Measurements from ENCODE around the gene TLE7. TPM values are rescaled to one million over a fixed set of nuclear protein-coding genes. Genes with fewer than 3 reads are reported as not detected.

TLE7 gene
- polyA plus RNA-seq, 1 of the 3 experiments (the other 2 are of a cell fraction), result not detected

DNA sequence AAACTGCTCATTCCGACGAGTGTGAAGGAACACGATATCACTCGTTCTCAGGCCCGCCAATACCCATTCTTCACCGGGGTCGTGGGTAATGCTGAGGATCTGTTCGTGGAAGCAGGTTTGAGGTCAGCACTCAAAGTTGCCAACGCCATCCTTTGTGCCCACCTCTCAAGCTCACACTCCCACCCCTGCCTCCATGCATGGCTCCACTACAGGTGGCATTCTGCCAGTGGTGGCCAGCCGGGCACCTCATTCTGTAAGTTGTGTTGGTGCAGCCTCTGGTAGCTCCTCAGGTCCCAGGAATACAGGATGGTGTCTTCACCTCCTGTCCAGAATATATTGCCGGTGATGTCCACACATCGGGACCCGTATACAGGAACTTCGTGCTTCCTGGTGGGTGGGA, 10.7 kb downstream of the TLE7 start:
- Histone ChIP-seq H3K4me2 (no peak overlapping the region), H3K4me3 (ENCODE audit: low read depth in 2 of 2, low read length in 1 of 2) (no peak overlapping the region), H4K20me1 (ENCODE audit: insufficient read depth) (no peaks in the 10 kb centered on the region), H3K4me1 (ENCODE audit: control insufficient read depth in 1 of 2, insufficient read depth in 2 of 2, low read depth in 1 of 2, low read length in 1 of 2) (no peaks in the 10 kb centered on the region; a peak in 1 of 4 replicates), H3K27me3 (ENCODE audit: insufficient read depth) (no peaks in the 10 kb centered on the region; the same call in 1 of the 2 replicates), H3K36me3 (replicated peaks in 1 of 2; ENCODE audit: control insufficient read depth in 1 of 2, insufficient read depth in 2 of 2, low read length in 1 of 2) (no peaks in the 10 kb centered on the region), H3K9me2 (no peaks in the 10 kb centered on the region), H3K9ac (no peak overlapping the region), H3F3A (replicated peaks; ENCODE audit: insufficient read depth) (no peaks in the 10 kb centered on the region), H3K79me2 (ENCODE audit: insufficient read depth) (no peaks in the 10 kb centered on the region), H3K27ac (ENCODE audit: low read depth in 2 of 2, low read length in 1 of 2) (no peak overlapping the region), H2AFZ (ENCODE audit: low read depth) (no peak overlapping the region), H3K9me3 (no peaks in the 10 kb centered on the region; the same call in 1 of the 2 replicates)
- 43% methylated on average over 10 of the region's 14 CpGs for WGBS (ENCODE audit: low lambda C conversion rate)
- TF ChIP-seq, protein P1, sequence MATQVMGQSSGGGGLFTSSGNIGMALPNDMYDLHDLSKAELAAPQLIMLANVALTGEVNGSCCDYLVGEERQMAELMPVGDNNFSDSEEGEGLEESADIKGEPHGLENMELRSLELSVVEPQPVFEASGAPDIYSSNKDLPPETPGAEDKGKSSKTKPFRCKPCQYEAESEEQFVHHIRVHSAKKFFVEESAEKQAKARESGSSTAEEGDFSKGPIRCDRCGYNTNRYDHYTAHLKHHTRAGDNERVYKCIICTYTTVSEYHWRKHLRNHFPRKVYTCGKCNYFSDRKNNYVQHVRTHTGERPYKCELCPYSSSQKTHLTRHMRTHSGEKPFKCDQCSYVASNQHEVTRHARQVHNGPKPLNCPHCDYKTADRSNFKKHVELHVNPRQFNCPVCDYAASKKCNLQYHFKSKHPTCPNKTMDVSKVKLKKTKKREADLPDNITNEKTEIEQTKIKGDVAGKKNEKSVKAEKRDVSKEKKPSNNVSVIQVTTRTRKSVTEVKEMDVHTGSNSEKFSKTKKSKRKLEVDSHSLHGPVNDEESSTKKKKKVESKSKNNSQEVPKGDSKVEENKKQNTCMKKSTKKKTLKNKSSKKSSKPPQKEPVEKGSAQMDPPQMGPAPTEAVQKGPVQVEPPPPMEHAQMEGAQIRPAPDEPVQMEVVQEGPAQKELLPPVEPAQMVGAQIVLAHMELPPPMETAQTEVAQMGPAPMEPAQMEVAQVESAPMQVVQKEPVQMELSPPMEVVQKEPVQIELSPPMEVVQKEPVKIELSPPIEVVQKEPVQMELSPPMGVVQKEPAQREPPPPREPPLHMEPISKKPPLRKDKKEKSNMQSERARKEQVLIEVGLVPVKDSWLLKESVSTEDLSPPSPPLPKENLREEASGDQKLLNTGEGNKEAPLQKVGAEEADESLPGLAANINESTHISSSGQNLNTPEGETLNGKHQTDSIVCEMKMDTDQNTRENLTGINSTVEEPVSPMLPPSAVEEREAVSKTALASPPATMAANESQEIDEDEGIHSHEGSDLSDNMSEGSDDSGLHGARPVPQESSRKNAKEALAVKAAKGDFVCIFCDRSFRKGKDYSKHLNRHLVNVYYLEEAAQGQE (IDR thresholded peaks at IDR 0.05; ENCODE audit: low read depth, low read length), result no peak
- no peak for TF ChIP-seq MEF2A (IDR thresholded peaks at IDR 0.05; ENCODE audit: borderline replicate concordance, low read depth)
- TF ChIP-seq, protein P2, sequence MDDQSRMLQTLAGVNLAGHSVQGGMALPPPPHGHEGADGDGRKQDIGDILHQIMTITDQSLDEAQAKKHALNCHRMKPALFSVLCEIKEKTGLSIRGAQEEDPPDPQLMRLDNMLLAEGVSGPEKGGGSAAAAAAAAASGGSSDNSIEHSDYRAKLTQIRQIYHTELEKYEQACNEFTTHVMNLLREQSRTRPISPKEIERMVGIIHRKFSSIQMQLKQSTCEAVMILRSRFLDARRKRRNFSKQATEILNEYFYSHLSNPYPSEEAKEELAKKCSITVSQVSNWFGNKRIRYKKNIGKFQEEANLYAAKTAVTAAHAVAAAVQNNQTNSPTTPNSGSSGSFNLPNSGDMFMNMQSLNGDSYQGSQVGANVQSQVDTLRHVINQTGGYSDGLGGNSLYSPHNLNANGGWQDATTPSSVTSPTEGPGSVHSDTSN (IDR thresholded peaks at IDR 0.05), result no peak
- TF ChIP-seq TEAD4 (IDR thresholded peaks at IDR 0.05; ENCODE audit: borderline replicate concordance, insufficient read depth), result no peak
- TF ChIP-seq, protein P3, sequence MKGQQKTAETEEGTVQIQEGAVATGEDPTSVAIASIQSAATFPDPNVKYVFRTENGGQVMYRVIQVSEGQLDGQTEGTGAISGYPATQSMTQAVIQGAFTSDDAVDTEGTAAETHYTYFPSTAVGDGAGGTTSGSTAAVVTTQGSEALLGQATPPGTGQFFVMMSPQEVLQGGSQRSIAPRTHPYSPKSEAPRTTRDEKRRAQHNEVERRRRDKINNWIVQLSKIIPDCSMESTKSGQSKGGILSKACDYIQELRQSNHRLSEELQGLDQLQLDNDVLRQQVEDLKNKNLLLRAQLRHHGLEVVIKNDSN (IDR thresholded peaks at IDR 0.05; ENCODE audit: borderline replicate concordance, low read depth), result no peak
- TF ChIP-seq SIN3A (IDR thresholded peaks at IDR 0.05; ENCODE audit: borderline replicate concordance, low read depth, low read length), result no peak
- no peak for TF ChIP-seq RCOR1 (IDR thresholded peaks at IDR 0.05; ENCODE audit: low read length)
- no peak for TF ChIP-seq EZH2phosphoT487 (IDR thresholded peaks at IDR 0.05; ENCODE audit: borderline replicate concordance, low read depth)
- no peak for TF ChIP-seq NFIC (IDR thresholded peaks at IDR 0.05; ENCODE audit: borderline replicate concordance)
- TF ChIP-seq, protein P4, sequence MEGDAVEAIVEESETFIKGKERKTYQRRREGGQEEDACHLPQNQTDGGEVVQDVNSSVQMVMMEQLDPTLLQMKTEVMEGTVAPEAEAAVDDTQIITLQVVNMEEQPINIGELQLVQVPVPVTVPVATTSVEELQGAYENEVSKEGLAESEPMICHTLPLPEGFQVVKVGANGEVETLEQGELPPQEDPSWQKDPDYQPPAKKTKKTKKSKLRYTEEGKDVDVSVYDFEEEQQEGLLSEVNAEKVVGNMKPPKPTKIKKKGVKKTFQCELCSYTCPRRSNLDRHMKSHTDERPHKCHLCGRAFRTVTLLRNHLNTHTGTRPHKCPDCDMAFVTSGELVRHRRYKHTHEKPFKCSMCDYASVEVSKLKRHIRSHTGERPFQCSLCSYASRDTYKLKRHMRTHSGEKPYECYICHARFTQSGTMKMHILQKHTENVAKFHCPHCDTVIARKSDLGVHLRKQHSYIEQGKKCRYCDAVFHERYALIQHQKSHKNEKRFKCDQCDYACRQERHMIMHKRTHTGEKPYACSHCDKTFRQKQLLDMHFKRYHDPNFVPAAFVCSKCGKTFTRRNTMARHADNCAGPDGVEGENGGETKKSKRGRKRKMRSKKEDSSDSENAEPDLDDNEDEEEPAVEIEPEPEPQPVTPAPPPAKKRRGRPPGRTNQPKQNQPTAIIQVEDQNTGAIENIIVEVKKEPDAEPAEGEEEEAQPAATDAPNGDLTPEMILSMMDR (IDR thresholded peaks at IDR 0.05), result no peak
- no peak for TF ChIP-seq CHD2 (IDR thresholded peaks at IDR 0.05; ENCODE audit: low read length, partially characterized antibody)
- TF ChIP-seq GATA2 (CRISPR knock-in tag; IDR thresholded peaks at IDR 0.05), result no peak
- TF ChIP-seq MXI1 (IDR thresholded peaks at IDR 0.05; ENCODE audit: low read depth, low read length), result no peak
- no peak for TF ChIP-seq NRF1 (IDR thresholded peaks at IDR 0.05; ENCODE audit: low read depth, low read length)
- TF ChIP-seq, protein P5, sequence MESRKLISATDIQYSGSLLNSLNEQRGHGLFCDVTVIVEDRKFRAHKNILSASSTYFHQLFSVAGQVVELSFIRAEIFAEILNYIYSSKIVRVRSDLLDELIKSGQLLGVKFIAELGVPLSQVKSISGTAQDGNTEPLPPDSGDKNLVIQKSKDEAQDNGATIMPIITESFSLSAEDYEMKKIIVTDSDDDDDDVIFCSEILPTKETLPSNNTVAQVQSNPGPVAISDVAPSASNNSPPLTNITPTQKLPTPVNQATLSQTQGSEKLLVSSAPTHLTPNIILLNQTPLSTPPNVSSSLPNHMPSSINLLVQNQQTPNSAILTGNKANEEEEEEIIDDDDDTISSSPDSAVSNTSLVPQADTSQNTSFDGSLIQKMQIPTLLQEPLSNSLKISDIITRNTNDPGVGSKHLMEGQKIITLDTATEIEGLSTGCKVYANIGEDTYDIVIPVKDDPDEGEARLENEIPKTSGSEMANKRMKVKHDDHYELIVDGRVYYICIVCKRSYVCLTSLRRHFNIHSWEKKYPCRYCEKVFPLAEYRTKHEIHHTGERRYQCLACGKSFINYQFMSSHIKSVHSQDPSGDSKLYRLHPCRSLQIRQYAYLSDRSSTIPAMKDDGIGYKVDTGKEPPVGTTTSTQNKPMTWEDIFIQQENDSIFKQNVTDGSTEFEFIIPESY (IDR thresholded peaks at IDR 0.05; ENCODE audit: borderline replicate concordance, low read depth), result no peak
- TF ChIP-seq, protein P6, sequence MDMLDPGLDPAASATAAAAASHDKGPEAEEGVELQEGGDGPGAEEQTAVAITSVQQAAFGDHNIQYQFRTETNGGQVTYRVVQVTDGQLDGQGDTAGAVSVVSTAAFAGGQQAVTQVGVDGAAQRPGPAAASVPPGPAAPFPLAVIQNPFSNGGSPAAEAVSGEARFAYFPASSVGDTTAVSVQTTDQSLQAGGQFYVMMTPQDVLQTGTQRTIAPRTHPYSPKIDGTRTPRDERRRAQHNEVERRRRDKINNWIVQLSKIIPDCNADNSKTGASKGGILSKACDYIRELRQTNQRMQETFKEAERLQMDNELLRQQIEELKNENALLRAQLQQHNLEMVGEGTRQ (IDR thresholded peaks at IDR 0.05; ENCODE audit: borderline replicate concordance, low read depth, low read length), result no peak
- no peak for TF ChIP-seq FOXJ3 (CRISPR knock-in tag; IDR thresholded peaks at IDR 0.05)
- TF ChIP-seq TCF12 (IDR thresholded peaks at IDR 0.05), result no peak
- TF ChIP-seq POLR2AphosphoS5 (IDR thresholded peaks at IDR 0.05; ENCODE audit: low read depth, low read length), result no peak
- TF ChIP-seq GABPA (IDR thresholded peaks at IDR 0.05; ENCODE audit: low read depth), result no peak
- DNase-seq, result no peak
- POLR2A ChIA-PET, result no interaction called here
- CTCF ChIA-PET, result no interaction called here

Measured in SK-N-SH (cell line).